Gastroesophageal sphincter (tissue), 4 donors: ENCODE results near the gene DAP. TPM values are rescaled to one million over a fixed set of nuclear protein-coding genes. Genes with fewer than 3 reads are reported as not detected.

Experiments
- ATAC-seq: fragments of 150-250 bp; one replicate; pipeline ENCODE4 v1.9.1; 2016; ENCODE audit warnings: mild to moderate bottlenecking, moderate library complexity
- H3K27ac ChIP-seq, 4 donors: fragments of 200-600 bp; sonication (generic) in 3 of 4; 1 replicate in 3 of 4; 2 replicates in 1 of 4; pipeline ENCODE4 v1.5.1; 2016 to 2019
- H3K27me3 ChIP-seq: fragments of 200-600 bp; sonication (generic); one replicate; pipeline ENCODE4 v1.5.1; 2019
- H3K36me3 ChIP-seq, 2 donors: fragments of 200-600 bp; sonication (generic); one replicate each; pipeline ENCODE4 v1.5.1; 2019; ENCODE audit warnings: control low read depth in 1 of 2
- H3K4me1 ChIP-seq, 3 donors: fragments of 200-600 bp; sonication (generic); 1 replicate in 2 of 3; 2 replicates in 1 of 3; pipeline ENCODE4 v1.5.1; 2016 to 2019; ENCODE audit warnings: control low read depth in 2 of 3
- H3K4me3 ChIP-seq, 2 donors: fragments of 200-600 bp; sonication (generic); one replicate each; pipeline ENCODE4 v1.5.1; 2019; ENCODE audit warnings: mild to moderate bottlenecking in 1 of 2, moderate library complexity in 1 of 2
- H3K9me3 ChIP-seq, 3 donors: fragments of 200-600 bp; sonication (generic); one replicate each; pipeline ENCODE4 v1.5.1; 2017 to 2019; ENCODE audit warnings: control low read depth in 2 of 3
- EP300 ChIP-seq: sonication (generic); formaldehyde crosslinking; IDR thresholded peaks from one replicate; pipeline ENCODE4 v1.6.1; 2017; ENCODE audit warnings: antibody characterized with exemption, mild to moderate bottlenecking
- POLR2A ChIP-seq, 2 donors: fragments of 450-650 bp; IDR thresholded peaks; one replicate each; pipeline ENCODE4 v1.6.1; 2017; ENCODE audit warnings: antibody characterized with exemption in 2 of 2, mild to moderate bottlenecking in 2 of 2, moderate library complexity in 1 of 2
- POLR2AphosphoS5 ChIP-seq: sonication (generic); formaldehyde crosslinking; IDR thresholded peaks from one replicate; pipeline ENCODE4 v1.6.1; 2017; ENCODE audit warnings: antibody characterized with exemption
- WGBS, 2 donors: methylation state at CpG; one replicate each; pipeline ENCODE4 v1.1.5; 2018; ENCODE audit warnings: low coverage in 1 of 2; 5-methylcytosine and 5-hydroxymethylcytosine counted together
- total RNA-seq, 4 donors: library from RNA; depleted of rRNA; stranded (reverse); fragments of >200 nt; gene quantifications; one replicate each; pipeline ENCODE4 v1.1.0, GENCODE V29; 2016
- TF ChIP-seq, protein P1 (sequence below), 4 experiments: fragments of 200-600 bp in 2 of 4; fragments of 450-650 bp in 2 of 4; sonication (generic) in 1 of 4; IDR thresholded peaks; one replicate each; pipeline ENCODE4 v1.5.1; 2017 to 2019; ENCODE audit warnings: antibody characterized with exemption in 4 of 4, mild to moderate bottlenecking in 2 of 4, moderate library complexity in 2 of 4

DAP gene
- total RNA-seq, 4 donors from 2014 or later, result 21.8 to 41.9 (median 36.0) TPM

DNA sequence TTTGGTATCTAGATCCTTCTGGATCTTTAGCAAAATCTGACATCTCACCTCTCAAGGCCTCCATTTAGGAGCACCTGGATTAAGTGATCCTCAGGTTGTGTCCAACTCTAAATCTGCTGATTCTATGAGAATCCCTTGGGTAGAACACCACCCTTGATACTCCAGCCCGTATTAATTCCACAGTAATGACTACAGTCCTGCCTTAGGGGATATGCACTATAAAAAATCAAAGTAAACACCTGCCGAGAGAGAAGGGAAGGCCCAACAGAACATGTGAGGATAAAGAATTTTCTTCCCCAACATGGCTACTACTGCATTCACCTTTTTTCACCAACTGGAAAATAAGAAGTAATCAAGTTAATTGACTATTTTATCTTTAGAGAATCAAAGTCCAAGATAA lies 27.6 kb downstream of the DAP start:
- Histone ChIP-seq H3K9me3 (no peaks in the 10 kb centered on the region), H3K36me3 (peaks cover 0 to 15% of the 10 kb centered on the region in 2 donors)
- no peak for ATAC-seq

DNA sequence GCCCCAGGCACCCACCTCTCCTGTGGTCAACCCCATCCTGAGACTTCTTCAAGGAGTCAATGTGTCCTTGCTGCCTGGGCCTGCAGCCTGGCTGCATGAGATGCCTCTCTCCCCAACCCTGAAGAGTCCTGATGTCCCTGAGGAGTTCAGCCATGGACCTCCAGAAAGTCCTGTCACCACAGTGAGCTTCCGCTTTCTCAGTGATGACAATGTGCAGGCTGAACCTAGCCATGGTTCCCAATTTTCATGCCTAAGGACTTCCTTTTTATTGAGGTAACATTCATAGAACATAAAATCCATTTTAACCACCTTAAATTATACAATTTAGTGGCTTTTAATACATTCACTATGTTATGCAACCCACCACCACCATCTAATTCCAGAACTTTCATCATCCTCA lies 29.1 kb downstream of the DAP start:
- Histone ChIP-seq H3K4me1 (peaks cover 0 to 17% (median 0%) of the 10 kb centered on the region in 3 donors), H3K27me3 (no peaks in the 10 kb centered on the region), H3K36me3 (peaks cover 0 to 19% of the 10 kb centered on the region in 2 donors), H3K4me3 (no peak overlapping the region), H3K9me3 (no peaks in the 10 kb centered on the region), H3K27ac (no peak overlapping the region)
- TF ChIP-seq POLR2A (IDR thresholded peaks at IDR 0.05) (no peak), EP300 (no peak), POLR2AphosphoS5 (no peak)
- TF ChIP-seq, protein P1, sequence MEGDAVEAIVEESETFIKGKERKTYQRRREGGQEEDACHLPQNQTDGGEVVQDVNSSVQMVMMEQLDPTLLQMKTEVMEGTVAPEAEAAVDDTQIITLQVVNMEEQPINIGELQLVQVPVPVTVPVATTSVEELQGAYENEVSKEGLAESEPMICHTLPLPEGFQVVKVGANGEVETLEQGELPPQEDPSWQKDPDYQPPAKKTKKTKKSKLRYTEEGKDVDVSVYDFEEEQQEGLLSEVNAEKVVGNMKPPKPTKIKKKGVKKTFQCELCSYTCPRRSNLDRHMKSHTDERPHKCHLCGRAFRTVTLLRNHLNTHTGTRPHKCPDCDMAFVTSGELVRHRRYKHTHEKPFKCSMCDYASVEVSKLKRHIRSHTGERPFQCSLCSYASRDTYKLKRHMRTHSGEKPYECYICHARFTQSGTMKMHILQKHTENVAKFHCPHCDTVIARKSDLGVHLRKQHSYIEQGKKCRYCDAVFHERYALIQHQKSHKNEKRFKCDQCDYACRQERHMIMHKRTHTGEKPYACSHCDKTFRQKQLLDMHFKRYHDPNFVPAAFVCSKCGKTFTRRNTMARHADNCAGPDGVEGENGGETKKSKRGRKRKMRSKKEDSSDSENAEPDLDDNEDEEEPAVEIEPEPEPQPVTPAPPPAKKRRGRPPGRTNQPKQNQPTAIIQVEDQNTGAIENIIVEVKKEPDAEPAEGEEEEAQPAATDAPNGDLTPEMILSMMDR (IDR thresholded peaks at IDR 0.05), result no peak
- no peak for ATAC-seq
- 88 to 90% methylated on average over 1 of the region's 1 CpG for WGBS, 2 donors

More for the DNA sequence above, 27.6 kb downstream of the DAP start:
- TF ChIP-seq POLR2A (IDR thresholded peaks at IDR 0.05) (no peak), POLR2AphosphoS5 (no peak), EP300 (no peak)
- WGBS, 2 donors, result 63 to 82% methylated on average over 2 of the region's 2 CpGs
- no peaks in the 10 kb centered on the region for H3K27me3 ChIP-seq
- peaks cover 0 to 10% (median 0%) of the 10 kb centered on the region in 3 donors for H3K4me1 ChIP-seq
- no peak overlapping the region for H3K4me3 ChIP-seq
- no peak overlapping the region for H3K27ac ChIP-seq

DNA sequence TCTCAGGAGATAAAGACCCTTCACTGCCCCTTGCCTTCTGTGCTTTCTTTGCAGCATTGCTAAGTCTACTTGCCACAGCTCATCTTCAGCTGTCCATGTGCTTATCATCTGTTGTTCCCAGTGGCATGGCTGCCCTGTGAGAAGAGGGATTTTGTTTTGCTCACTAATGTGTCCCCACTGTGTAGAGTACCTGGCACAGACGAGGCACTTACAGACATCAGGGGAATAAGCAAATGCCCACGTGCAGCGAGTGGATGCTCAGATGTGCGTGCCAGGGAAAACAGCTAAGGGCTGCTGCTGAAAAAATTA lies 31.0 kb downstream of the DAP start:
- no peaks in the 10 kb centered on the region for H3K9me3 ChIP-seq
- no peaks in the 10 kb centered on the region for H3K27me3 ChIP-seq
- H3K4me1 ChIP-seq, result peaks cover 0 to 31% (median 0%) of the 10 kb centered on the region in 3 donors
- no peak overlapping the region for H3K4me3 ChIP-seq
- ATAC-seq, result no peak
- peaks cover 0 to 13% of the 10 kb centered on the region in 2 donors for H3K36me3 ChIP-seq
- TF ChIP-seq EP300, result no peak
- TF ChIP-seq, protein P1 (IDR thresholded peaks at IDR 0.05), result no peak
- no peak for TF ChIP-seq POLR2A (IDR thresholded peaks at IDR 0.05)
- TF ChIP-seq POLR2AphosphoS5, result no peak
- H3K27ac ChIP-seq, result no peak overlapping the region
- 92% methylated on average over 4 of the region's 4 CpGs; no CpG with 5 or more reads in 1 of the 2 donors for WGBS, 2 donors

DNA sequence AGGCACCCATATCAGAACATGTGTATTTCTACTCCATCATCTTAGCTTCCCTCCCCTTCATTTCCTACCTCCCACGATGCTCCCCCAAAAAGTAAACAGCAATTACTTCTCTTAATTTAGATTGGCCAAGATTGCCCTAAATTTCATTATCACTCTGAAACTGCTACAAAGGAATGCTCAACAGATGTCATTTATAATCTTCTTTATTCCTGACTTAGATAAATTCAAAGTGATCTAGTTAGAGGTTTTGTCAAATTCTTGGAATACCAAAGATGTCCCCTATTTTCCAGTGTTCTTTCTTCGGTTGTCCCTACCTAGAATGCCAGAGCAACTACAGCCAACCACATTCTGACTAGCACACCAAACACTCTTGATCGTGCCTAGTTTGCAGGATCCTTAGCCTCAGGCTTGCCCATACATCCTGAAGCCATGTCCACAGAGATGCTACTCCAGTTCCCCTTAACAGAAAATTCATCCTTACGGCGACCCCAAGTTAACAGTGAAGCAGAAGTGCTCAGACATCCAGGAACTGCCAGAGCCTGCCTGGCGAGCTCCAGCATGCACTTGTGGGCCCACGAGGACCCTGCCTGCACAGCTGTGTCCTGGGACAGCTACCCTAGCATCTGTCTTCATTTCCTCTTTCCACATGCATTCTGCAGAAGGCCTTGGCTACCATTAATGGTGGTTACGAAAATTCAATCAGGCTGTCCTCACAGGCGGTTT lies 31.6 kb downstream of the DAP start:
- Histone ChIP-seq H3K4me1 (peaks cover 0 to 34% (median 3%) of the 10 kb centered on the region in 3 donors), H3K27ac (no peak overlapping the region), H3K27me3 (no peaks in the 10 kb centered on the region), H3K9me3 (no peaks in the 10 kb centered on the region), H3K36me3 (peaks cover 0 to 13% of the 10 kb centered on the region in 2 donors), H3K4me3 (no peak overlapping the region)
- TF ChIP-seq, protein P1 (IDR thresholded peaks at IDR 0.05), result no peak
- no peak for TF ChIP-seq POLR2A (IDR thresholded peaks at IDR 0.05)
- no peak for TF ChIP-seq EP300
- TF ChIP-seq POLR2AphosphoS5, result no peak
- WGBS, 2 donors, result 92 to 93% methylated on average over 7 to 9 of the region's 9 CpGs
- no peak for ATAC-seq

DNA sequence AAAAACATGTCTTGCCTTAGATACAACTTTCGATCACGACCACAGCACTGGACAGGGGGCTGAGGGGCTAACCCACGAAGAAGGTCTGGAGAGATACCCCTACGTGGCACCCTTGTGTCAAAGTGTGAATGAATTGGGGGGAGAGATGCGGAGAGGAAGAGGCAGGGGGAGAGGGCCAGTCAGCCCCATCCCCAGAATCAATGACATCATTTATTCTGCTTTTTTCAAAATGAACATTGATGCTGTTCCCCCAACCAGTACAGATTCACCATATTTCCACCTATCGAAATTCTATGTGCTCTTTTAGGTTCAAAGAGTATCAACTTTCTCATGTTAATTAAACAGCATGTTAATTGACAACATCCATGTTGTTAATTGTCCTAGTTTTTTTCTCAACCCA lies 32.4 kb downstream of the DAP start:
- Histone ChIP-seq H3K27ac (no peak overlapping the region), H3K9me3 (no peaks in the 10 kb centered on the region), H3K4me1 (peaks cover 0 to 37% (median 5%) of the 10 kb centered on the region in 3 donors), H3K4me3 (no peak overlapping the region), H3K36me3 (peaks cover 0 to 13% of the 10 kb centered on the region in 2 donors), H3K27me3 (no peaks in the 10 kb centered on the region)
- ATAC-seq, result no peak
- no peak for TF ChIP-seq EP300
- no peak for TF ChIP-seq POLR2A (IDR thresholded peaks at IDR 0.05)
- TF ChIP-seq, protein P1 (IDR thresholded peaks at IDR 0.05), result no peak
- no peak for TF ChIP-seq POLR2AphosphoS5
- 89 to 95% methylated on average over 6 of the region's 6 CpGs for WGBS, 2 donors
